GM18511 (cell line): Measurements from ENCODE around the gene LRRC36.
"Not testable (repeated sequence)": the region's sequence is repeated elsewhere in the genome, so short reads cannot be mapped to it uniquely, and the experiment has no call there.

ENCODE experiments used
- ATAC-seq: cut with Tn5 transposase; IDR thresholded peaks from one replicate; pipeline ENCODE4 v1.9.1; 2021; ENCODE audit warnings: mild to moderate bottlenecking, moderate library complexity; ENCODE audit not compliant: unreplicated experiment

Gene LRRC36

GRCh38 chr16:67341250-67341649, 14.6 kb downstream of the LRRC36 start:
- no peak for ATAC-seq

GRCh38 chr16:67342616-67343015, 16.0 kb downstream of the LRRC36 start:
- ATAC-seq, result no peak

- no peak for ATAC-seq
These were observed 18.8 kb downstream of the LRRC36 start for GRCh38 chr16:67345401-67345800.

GRCh38 chr16:67346341-67346740, 19.7 kb downstream of the LRRC36 start:
- ATAC-seq, result no peak

- ATAC-seq, result no peak
These were observed 22.6 kb downstream of the LRRC36 start for GRCh38 chr16:67349172-67349571.

- ATAC-seq, result no peak
These were observed 23.7 kb downstream of the LRRC36 start for GRCh38 chr16:67350324-67350723.

GRCh38 chr16:67352463-67352862, 25.8 kb downstream of the LRRC36 start:
- not testable (repeated sequence) for ATAC-seq

- no peak for ATAC-seq
These were observed 29.8 kb downstream of the LRRC36 start for GRCh38 chr16:67356396-67356795.

GRCh38 chr16:67357561-67357960, 30.9 kb downstream of the LRRC36 start:
- no peak for ATAC-seq

GRCh38 chr16:67359540-67360269, 33.1 kb downstream of the LRRC36 start:
- not testable (repeated sequence) for ATAC-seq

GRCh38 chr16:67361038-67361437, 34.4 kb downstream of the LRRC36 start:
- no peak for ATAC-seq

GRCh38 chr16:67364600-67365235, 38.1 kb downstream of the LRRC36 start:
- ATAC-seq, result no peak

- no peak for ATAC-seq
These were observed 44.0 kb downstream of the LRRC36 start for GRCh38 chr16:67370661-67371060.

- no peak for ATAC-seq
These were observed 46.0 kb downstream of the LRRC36 start for GRCh38 chr16:67372664-67373063.

- ATAC-seq, result not testable (repeated sequence)
These were observed 49.4 kb downstream of the LRRC36 start for GRCh38 chr16:67376012-67376411.

GRCh38 chr16:67378642-67379041, 52.0 kb downstream of the LRRC36 start:
- ATAC-seq, result no peak

- ATAC-seq, result no peak
These were observed 56.7 kb downstream of the LRRC36 start for GRCh38 chr16:67383284-67383683.

GRCh38 chr16:67384778-67385510, 58.3 kb downstream of the LRRC36 start:
- ATAC-seq, result no peak

- no peak for ATAC-seq
These were observed 60.3 kb downstream of the LRRC36 start for GRCh38 chr16:67386861-67387455.

- ATAC-seq, result no peak
These were observed 61.0 kb downstream of the LRRC36 start for GRCh38 chr16:67387479-67388079.

GRCh38 chr16:67388191-67388590, 61.6 kb downstream of the LRRC36 start:
- ATAC-seq, result no peak
